ENCODE results near the gene PPM1H. TPM values are rescaled to one million over a fixed set of nuclear protein-coding genes. Genes with fewer than 3 reads are reported as not detected.

PPM1H gene
- total RNA-seq, 1 experiment from 2014 or later, result 9.7 TPM

DNA sequence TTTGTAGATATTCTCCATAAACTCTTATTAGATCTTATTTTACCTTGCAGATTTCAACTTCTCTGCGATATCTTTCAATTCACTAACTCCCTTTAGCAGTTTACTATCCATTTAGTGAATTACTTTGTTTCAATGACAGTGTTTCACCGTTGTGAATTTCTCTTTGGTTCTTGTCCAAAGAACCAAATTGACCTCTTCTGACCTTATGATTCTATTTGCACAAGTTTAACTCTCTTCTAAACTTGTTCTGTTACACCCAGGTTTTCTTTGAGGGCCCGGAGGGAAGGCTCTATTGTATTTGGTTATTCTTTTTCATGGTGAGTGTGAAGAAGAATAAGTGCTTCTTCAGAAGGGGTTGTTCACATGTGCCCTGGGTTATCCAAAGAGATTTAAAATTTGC, 281.6 kb downstream of the PPM1H start:
- DNase-seq (ENCODE audit: low read depth), result no peak

DNA sequence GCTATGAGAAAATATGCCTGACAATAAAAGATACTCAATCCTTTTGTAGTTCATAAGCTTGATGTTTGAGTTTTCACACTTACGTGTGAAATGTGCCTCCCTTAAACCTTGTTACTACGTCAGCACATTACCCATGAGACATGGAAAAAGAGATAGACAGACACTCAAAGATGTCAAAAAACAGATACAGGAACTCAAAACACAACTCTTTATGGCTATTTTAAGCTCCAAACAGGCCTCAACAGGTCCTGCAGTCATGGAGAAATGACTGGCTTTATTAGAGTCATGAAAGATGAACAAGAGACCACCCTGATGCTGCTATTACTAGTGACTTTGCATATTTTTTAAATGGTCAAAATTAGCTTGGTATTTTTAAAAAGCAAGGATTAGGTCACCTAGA, 283.8 kb downstream of the PPM1H start:
- no peak for DNase-seq (ENCODE audit: low read depth)

DNA sequence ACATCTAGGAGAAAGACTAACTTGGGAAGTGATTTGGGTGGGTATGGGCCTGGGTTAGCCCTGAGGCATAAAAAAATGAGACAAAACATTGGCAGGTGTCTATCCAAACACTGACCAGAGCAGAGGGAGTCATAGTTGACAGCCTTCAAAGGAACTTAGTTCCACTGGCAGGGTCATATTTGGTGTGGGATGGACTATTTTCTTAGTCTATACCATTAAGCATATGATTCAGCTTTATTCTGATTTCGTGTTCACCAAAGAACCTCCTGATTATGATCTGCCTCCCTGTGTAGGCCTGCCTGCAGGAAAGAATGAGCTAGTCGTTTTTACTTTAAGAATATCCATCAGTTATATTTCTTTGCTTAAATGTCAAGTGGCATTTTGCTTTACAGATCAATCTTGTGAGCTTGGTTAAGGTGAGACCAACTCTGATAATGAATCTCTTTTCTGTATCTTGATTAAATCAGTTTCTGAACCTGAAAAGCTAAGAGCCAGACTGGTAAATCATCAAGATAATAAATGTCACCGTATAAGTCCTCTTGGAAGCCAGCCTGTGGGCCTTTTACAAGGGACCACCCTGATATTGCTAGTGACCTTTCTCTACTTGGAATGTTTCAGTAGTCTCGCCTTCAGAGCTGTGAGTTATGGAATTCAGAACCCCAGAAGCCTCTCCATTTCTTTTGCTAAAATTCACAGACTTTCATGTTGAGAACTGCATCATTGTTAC, 285.4 kb downstream of the PPM1H start:
- DNase-seq (ENCODE audit: low read depth), result no peak

DNA sequence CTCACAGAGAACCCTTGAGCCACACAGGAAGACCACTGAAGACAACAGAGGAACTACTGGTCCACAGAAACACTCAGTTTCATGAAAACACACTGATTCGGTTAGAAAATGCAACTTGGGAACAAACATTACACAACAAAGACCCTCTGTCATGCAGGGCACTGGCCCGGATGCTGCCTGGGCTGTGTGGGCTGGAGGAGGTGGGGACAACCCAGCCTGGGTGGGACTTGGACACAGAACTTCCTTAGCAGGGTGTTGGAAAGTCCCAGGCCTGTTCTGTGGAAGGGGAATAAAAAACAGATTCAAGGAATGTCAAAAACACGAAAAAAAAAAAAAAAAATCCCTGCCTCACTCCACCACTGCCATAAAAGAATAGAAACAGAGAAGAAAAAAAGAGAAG, 287.4 kb downstream of the PPM1H start:
- no peak for DNase-seq (ENCODE audit: low read depth)

DNA sequence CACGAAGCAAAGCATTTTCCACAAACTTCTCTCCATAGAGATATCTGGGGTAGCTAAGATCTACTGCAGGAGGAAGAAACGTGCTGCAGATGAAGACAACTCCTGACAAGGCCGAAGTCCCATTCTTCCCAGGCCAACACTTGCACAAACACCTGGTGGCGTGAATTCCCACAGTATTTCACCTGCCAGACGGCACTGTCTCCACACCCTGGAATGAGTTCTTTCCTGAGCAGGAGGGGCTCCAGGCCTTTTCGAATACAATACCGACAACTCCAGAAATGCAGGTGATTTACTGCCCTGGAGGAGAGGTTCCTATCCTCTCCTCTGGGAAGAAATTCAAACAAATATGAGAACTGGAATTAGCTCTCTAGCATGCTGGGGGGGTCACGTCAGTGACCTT, 288.4 kb downstream of the PPM1H start:
- DNase-seq (ENCODE audit: low read depth), result no peak

- no peak for DNase-seq (ENCODE audit: low read depth)
Observed at GRCh38 chr12:62643486-62643885, 291.5 kb downstream of the PPM1H start.

DNA sequence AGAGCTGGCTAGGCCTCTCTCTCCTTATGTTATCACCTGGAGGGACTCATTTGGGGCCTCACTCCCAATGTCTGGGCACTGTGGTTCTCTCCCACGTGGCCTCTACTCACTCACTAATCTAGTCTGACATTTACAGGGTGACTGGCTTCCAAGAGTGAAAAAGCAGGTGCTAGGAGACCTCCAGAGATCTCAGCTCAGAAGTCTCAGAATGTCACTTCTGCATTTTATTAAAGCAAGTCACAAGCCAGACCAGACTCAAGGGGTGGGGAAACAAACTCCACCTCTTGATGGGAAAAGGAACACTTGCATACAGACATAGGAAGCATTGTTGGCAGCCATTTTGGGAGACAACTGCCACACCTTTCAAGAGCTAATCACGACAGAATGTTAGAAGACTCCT, 292.5 kb downstream of the PPM1H start:
- no peak for DNase-seq (ENCODE audit: low read depth)

GRCh38 chr12:62640910-62641448, 294.0 kb downstream of the PPM1H start:
- peak; percentile 66 for DNase-seq (ENCODE audit: low read depth)

DNA sequence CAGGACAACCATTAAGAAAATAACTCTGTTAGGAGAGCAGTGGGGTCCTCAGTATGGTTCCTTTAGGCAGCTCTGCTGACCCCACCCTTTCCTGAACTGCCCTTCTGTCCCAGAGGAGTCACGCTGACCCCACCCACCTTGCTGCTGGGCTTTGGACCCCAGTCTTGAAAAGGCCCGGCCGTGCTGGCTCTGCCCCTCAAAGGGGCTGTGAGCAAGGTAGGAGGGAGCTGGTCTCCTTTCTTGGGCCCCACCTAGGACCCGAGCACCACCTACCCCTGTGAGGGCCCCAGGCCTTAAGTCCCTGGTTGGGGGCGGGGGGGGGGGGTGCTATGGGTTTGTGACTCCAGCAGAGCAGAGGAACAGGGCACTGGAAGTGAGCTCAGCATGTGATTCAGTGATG, 297.3 kb downstream of the PPM1H start:
- DNase-seq (ENCODE audit: low read depth), result no peak

DNA sequence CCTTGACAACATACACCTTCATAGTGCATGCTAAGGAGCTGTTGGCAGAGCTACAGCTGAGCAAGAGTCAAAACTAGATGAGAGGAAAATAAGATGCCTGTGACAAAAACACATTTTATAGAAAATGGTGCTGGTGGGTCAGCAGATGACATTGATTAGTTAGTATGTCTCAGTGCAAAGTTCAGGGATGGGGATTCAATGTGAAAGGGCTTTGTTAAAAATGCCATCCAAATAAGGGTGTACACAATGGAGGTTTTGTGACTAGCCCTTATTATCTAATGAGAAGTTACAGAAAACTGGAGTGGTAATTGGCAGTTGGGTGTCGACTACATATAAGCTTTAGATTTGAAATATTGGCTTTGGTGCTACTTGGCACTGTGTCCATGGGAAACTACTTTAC, 299.3 kb downstream of the PPM1H start:
- no peak for DNase-seq (ENCODE audit: low read depth)

- peak; percentile 77 for DNase-seq (ENCODE audit: low read depth)
Observed at GRCh38 chr12:62632411-62632918, 302.5 kb downstream of the PPM1H start.

GRCh38 chr12:62631471-62632410, 303.2 kb downstream of the PPM1H start:
- peak; percentile 96 for DNase-seq (ENCODE audit: low read depth)

GRCh38 chr12:62629971-62630739, 304.8 kb downstream of the PPM1H start:
- no peak for DNase-seq (ENCODE audit: low read depth)

DNA sequence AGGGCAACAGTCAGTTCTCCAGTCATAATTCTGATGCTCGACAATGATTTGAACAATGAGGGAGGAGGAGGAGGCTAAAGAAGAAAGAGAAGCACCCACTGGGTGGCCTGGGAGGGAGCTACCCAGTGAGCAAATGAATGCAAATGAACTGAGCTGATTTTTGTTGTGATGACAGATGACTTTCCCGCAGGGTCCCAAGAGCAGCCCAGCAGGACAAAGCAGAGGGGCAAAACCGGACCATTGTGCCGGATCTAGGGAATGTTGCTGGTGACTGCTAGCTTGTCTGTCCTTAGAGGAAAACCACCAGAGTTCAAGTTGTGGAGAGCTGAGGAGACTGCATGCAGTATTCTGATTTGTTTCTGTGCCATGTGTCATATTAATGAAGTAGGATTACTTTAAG, 305.5 kb downstream of the PPM1H start:
- DNase-seq (ENCODE audit: low read depth), result no peak

GRCh38 chr12:62627181-62627580, 307.8 kb downstream of the PPM1H start:
- DNase-seq (ENCODE audit: low read depth), result no peak

DNA sequence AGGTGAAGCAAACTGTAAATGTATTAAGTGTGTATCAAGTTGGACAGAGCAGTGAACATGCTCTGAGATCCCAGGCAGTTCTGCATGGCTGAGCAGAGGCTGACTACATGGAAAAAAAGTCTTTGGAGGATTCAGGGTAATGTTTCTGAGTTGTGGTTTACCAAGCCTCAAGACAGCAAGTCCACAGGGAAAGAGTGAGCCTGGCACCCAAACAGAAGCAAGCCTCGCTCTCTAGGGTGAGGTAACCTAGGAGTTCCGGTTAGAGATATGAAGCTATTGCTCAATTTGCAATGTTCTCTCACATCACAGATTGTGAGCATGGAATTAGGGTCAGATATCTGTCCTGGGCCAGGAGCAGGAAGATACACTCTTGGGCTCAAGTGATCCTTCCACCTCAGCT, 309.7 kb downstream of the PPM1H start:
- peak; percentile 78 for DNase-seq (ENCODE audit: low read depth)

DNA sequence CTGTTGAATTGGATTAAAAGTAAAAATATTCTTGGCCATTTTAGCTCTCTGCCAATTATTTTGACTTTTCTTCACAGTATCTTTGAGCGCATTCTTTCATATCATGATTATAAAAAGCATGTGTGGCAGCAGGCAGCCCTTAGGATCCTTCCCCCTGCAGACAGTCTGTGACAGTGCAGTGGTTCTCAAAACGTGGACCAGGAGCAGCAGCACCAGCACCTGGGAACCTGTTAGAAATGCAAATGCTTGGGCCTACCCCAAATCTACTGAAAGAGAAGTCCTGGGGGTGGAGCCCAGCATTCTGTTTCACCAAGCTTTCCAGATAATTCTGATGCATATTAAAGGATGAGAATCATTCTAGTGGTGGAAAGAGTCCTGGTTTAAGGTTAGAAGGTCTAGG, 312.8 kb downstream of the PPM1H start:
- DNase-seq (ENCODE audit: low read depth), result no peak

DNA sequence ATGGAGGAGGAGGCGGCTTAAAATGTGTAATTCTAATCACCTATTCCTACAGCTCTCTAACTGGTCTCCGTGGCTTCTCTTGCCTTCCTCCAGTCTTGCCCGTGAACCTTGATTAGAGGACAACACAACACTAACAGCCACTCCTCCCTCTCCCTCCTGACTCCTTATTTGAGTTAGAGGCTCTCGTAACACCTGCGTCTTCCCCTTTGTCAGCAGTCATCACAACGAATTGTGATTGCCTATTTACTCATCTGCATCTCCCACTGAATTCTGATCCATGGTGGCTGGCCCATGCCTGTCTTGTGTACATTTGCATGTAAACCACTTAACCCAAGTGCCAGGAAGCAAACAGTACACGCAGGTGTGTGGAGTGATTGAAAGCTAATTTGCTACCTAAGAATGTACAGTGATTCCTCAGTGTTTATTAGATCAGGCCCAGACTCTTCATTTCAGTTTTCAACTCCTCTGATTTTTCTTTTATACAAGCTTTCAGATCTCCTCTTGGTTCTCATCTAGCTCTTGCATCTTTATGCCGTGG, 313.8 kb downstream of the PPM1H start:
- no peak for DNase-seq (ENCODE audit: low read depth)

GRCh38 chr12:62618930-62619329, 316.0 kb downstream of the PPM1H start:
- DNase-seq (ENCODE audit: low read depth), result no peak

DNA sequence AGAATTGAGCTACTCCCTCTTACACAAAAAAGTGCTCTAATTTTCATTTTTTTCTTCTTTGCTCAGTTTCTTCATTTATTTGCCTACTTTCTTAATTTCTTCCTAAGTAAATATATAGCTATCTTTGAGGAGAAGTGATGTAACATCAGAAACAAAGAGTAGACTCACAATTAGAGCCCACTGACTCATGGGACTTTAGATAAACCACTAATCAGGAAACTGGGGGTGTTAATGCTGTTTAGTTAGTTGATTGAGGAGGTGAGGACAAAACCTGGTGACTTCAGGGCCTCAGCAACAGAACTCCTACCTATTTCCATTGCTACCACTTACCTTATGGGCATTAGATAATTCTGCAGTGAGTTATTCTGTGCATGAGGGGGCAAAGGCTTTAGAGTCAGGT, 316.6 kb downstream of the PPM1H start:
- no peak for DNase-seq (ENCODE audit: low read depth)

- no peak for DNase-seq (ENCODE audit: low read depth)
Observed at GRCh38 chr12:62613081-62613480, 321.9 kb downstream of the PPM1H start.

DNA sequence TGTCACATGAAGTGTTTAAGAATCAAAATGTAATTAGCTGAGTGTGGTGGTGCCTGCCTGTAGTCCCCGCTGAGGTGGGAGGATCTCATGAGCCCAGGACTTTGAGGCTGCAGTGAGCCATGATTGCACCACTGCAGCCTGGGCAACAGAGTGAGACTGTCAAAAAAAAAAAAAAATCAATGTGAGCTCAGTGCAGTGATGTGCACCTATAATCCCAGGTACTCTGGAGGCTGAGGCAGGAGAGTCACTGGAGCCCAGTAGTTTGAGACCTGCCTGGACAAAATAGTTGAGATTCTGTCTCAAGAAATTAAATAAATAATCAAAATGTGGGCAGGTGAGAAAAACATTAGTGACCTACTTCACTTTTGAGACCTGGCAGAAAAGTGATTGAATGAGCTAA, 328.3 kb downstream of the PPM1H start:
- peak; percentile 60 for DNase-seq (ENCODE audit: low read depth)
